GM18951 (cell line): ENCODE measurements around the gene PTP4A1.

Experiments used
- POLR2A ChIP-seq: IDR thresholded peaks from 4 replicates; pipeline ENCODE4 v1.6.1; 2011; ENCODE audit warnings: mild to moderate bottlenecking; ENCODE audit not compliant: insufficient read length, insufficient read depth; ENCODE audit errors: extremely low read depth
- in situ Hi-C: fragments of 300-500 bp; cut with MboI; formaldehyde crosslinking; loops from one replicate; pipeline ENCODE4 v1.12.0; 2022; ENCODE audit warnings: low sequenced_read_pairs, mixed read lengths, inconsistent platforms; ENCODE audit not compliant: unreplicated experiment

Gene PTP4A1

GRCh38 chr6:63538550-63538949, 33.7 kb upstream of the PTP4A1 start:
- in situ Hi-C loops = no loop called here

GRCh38 chr6:63543001-63543400, 29.3 kb upstream of the PTP4A1 start:
- in situ Hi-C loops = no loop called here
- no peak for TF ChIP-seq POLR2A

More at GRCh38 chr6:63538550-63538949, 33.7 kb upstream of the PTP4A1 start:
- no peak for TF ChIP-seq POLR2A

- no peak for TF ChIP-seq POLR2A
- in situ Hi-C loops = no loop called here
These were observed 28.3 kb upstream of the PTP4A1 start for GRCh38 chr6:63543982-63544381.

- no peak for TF ChIP-seq POLR2A
- in situ Hi-C loops = no loop called here
These were observed 26.0 kb upstream of the PTP4A1 start for GRCh38 chr6:63546236-63546635.

- in situ Hi-C loops = no loop called here
- TF ChIP-seq POLR2A = no peak
These were observed 25.6 kb upstream of the PTP4A1 start for GRCh38 chr6:63546697-63547096.

GRCh38 chr6:63549076-63549475, 23.2 kb upstream of the PTP4A1 start:
- TF ChIP-seq POLR2A = no peak
- in situ Hi-C loops = no loop called here

- no peak for TF ChIP-seq POLR2A
- in situ Hi-C loops = no loop called here
These were observed 19.1 kb upstream of the PTP4A1 start for GRCh38 chr6:63553208-63553607.

GRCh38 chr6:63553900-63554299, 18.4 kb upstream of the PTP4A1 start:
- no peak for TF ChIP-seq POLR2A
- in situ Hi-C loops = no loop called here

- in situ Hi-C loops = no loop called here
- no peak for TF ChIP-seq POLR2A
These were observed 17.5 kb upstream of the PTP4A1 start for GRCh38 chr6:63554782-63555181.

GRCh38 chr6:63556369-63556768, 15.9 kb upstream of the PTP4A1 start:
- in situ Hi-C loops = no loop called here
- TF ChIP-seq POLR2A = no peak

- in situ Hi-C loops = no loop called here
- TF ChIP-seq POLR2A = no peak
These were observed 14.0 kb upstream of the PTP4A1 start for GRCh38 chr6:63558278-63558677.

GRCh38 chr6:63560801-63561287, 11.4 kb upstream of the PTP4A1 start:
- in situ Hi-C loops = no loop called here

GRCh38 chr6:63561288-63561687, 11.0 kb upstream of the PTP4A1 start:
- in situ Hi-C loops = no loop called here
- no peak for TF ChIP-seq POLR2A

More at GRCh38 chr6:63560801-63561287, 11.4 kb upstream of the PTP4A1 start:
- TF ChIP-seq POLR2A = no peak

GRCh38 chr6:63563235-63563634, 9.0 kb upstream of the PTP4A1 start:
- TF ChIP-seq POLR2A = no peak
- in situ Hi-C loops = no loop called here
